Lower leg skin (tissue), 4 donors: ENCODE data around the gene ELL. TPM values are rescaled to one million over a fixed set of nuclear protein-coding genes. Genes with fewer than 3 reads are reported as not detected.

ENCODE experiments used
- DNase-seq, 2 donors: peaks; one replicate each; pipeline ENCODE4 v3.0.0-alpha.2; 2019; ENCODE audit warnings: low spot score in 2 of 2
- H3K4me3 ChIP-seq: fragments of 200-600 bp; sonication (generic); 2 replicates; pipeline ENCODE4 v1.5.1; 2017; ENCODE audit warnings: mild to moderate bottlenecking, low read depth; ENCODE audit not compliant: poor library complexity, severe bottlenecking
- POLR2A ChIP-seq, 2 donors: fragments of 450-650 bp; IDR thresholded peaks; one replicate each; pipeline ENCODE4 v1.6.1; 2016 to 2017; ENCODE audit warnings: antibody characterized with exemption in 2 of 2, mild to moderate bottlenecking in 1 of 2, moderate library complexity in 1 of 2
- WGBS, 2 donors: methylation state at CpG; one replicate each; pipeline ENCODE4 v1.1.5; 2018; 5-methylcytosine and 5-hydroxymethylcytosine counted together
- intact Hi-C: fragments of 100-400 bp; cut with DNase I; formaldehyde crosslinking; loops from one replicate; pipeline ENCODE4 v1.15.0; 2023; ENCODE audit warnings: low total_unique reads
- total RNA-seq, 4 donors: library from RNA; depleted of rRNA; stranded (reverse); fragments of >200 nt; gene quantifications; one replicate each; pipeline ENCODE4 v1.1.0, GENCODE V29; 2016
- TF ChIP-seq, protein P1 (sequence below), 3 donors: fragments of 450-650 bp; IDR thresholded peaks; one replicate each; pipeline ENCODE4 v1.5.1; 2016; ENCODE audit warnings: antibody characterized with exemption in 3 of 3, mild to moderate bottlenecking in 3 of 3, moderate library complexity in 2 of 3

The ELL gene
- total RNA-seq, 4 donors from 2014 or later: 21.5 to 37.9 (median 24.8) TPM

DNA sequence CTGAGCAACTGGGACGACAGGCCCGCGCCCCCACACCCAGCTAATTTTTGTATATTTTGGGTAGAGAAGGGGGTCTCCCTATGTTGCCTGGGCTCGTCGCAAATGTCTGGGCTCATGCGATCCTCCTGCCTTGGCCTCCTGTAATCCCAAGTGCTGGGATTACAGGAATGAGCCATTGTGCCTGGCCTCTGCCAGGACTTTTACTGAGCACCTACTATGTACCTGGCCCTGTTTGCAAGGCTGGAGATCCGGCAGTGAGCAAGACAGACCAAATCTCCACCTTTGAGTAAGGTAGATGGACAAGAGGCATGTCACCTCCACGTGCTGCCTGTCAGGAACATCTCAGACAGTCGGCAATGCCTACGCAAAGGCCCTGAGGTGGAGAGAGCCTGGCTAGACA lies 14.6 kb upstream of the ELL start:
- intact Hi-C loops: no loop called here
- H3K4me3 ChIP-seq: no peak overlapping the region
- WGBS, 2 donors: 95% methylated on average over 10 of the region's 10 CpGs
- no peak for DNase-seq
- TF ChIP-seq, protein P1, sequence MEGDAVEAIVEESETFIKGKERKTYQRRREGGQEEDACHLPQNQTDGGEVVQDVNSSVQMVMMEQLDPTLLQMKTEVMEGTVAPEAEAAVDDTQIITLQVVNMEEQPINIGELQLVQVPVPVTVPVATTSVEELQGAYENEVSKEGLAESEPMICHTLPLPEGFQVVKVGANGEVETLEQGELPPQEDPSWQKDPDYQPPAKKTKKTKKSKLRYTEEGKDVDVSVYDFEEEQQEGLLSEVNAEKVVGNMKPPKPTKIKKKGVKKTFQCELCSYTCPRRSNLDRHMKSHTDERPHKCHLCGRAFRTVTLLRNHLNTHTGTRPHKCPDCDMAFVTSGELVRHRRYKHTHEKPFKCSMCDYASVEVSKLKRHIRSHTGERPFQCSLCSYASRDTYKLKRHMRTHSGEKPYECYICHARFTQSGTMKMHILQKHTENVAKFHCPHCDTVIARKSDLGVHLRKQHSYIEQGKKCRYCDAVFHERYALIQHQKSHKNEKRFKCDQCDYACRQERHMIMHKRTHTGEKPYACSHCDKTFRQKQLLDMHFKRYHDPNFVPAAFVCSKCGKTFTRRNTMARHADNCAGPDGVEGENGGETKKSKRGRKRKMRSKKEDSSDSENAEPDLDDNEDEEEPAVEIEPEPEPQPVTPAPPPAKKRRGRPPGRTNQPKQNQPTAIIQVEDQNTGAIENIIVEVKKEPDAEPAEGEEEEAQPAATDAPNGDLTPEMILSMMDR (IDR thresholded peaks at IDR 0.05): no peak
- no peak for TF ChIP-seq POLR2A (IDR thresholded peaks at IDR 0.05)

DNA sequence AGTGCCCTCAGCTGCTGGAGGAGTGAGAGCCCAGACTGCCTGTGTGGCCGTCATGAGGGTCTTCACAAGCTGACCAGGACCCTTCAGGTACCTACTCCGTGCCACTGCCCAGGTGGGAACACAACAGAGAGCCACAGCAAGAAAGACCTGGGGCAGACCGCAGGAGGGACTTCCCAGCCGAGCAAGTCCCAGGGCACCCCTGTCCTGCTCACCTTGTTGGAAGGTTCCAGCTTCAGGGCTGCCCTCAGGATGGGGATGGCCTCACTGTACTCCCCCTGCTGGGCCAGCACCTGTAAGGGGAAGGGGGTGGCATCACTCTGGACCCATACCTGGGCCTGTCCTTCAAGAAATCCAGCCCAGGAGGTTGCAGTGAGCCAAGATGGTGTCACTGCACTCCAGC lies 11.2 kb upstream of the ELL start:
- no peak for TF ChIP-seq POLR2A (IDR thresholded peaks at IDR 0.05)
- TF ChIP-seq, protein P1 (IDR thresholded peaks at IDR 0.05): no peak
- no peak for DNase-seq
- WGBS, 2 donors: 87 to 92% methylated on average over 4 of the region's 4 CpGs
- no peak overlapping the region for H3K4me3 ChIP-seq
- intact Hi-C loops: no loop called here

GRCh38 chr19:18532168-18532890 lies 10.5 kb upstream of the ELL start:
- TF ChIP-seq, protein P1 (IDR thresholded peaks at IDR 0.05): no peak
- no peak for TF ChIP-seq POLR2A (IDR thresholded peaks at IDR 0.05)
- DNase-seq: no peak
- 94% methylated on average over 21 to 22 of the region's 22 CpGs for WGBS, 2 donors
- no peak overlapping the region for H3K4me3 ChIP-seq
- intact Hi-C loops: no loop called here

GRCh38 chr19:18531485-18531884 lies 9.6 kb upstream of the ELL start:
- TF ChIP-seq, protein P1 (IDR thresholded peaks at IDR 0.05): no peak
- TF ChIP-seq POLR2A (IDR thresholded peaks at IDR 0.05): no peak
- no peak for DNase-seq
- no peak overlapping the region for H3K4me3 ChIP-seq
- intact Hi-C loops: no loop called here
- WGBS, 2 donors: 96 to 99% methylated on average over 9 of the region's 9 CpGs

DNA sequence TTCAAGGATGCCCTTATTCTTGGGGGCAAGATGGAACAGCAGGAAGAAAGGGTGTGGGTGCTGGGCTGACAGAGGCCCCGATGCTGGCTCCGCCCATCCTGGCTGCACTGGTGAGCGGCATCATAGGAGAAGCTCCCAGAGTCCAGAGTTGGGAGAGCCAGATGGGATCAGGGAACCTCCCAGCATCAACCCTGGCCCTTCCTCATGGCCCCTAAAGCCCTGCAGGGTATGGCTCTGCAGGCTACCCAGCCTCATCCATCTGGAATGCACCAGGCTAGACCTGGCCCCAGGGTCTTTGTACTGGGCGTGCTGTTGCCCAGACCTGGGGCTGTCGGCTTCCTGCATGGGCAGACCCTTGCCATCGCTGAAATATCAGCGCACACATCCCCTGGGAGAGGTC lies 7.9 kb upstream of the ELL start:
- no peak for DNase-seq
- intact Hi-C loops: no loop called here
- WGBS, 2 donors: 71 to 76% methylated on average over 7 of the region's 7 CpGs
- TF ChIP-seq, protein P1 (IDR thresholded peaks at IDR 0.05): no peak
- no peak for TF ChIP-seq POLR2A (IDR thresholded peaks at IDR 0.05)
- no peak overlapping the region for H3K4me3 ChIP-seq

DNA sequence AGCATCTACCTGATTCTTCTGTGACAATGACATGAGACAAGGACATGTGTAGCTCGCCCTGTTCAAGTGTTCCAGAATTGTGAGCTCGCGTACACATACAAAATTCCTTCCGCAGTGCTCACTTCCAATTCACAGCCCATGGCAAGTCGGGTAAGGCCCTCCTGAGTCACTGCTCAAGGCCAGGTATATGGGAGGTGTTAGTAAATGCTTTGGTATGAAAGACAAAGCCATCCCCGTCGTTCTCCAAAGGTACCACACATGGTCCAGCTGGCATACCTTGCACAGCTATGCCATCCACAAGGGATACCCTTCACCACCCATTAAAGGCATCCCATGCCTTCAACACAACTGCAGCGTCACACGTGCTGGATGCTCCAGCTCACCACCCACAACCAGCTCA lies 4.4 kb upstream of the ELL start:
- intact Hi-C loops: no loop called here
- H3K4me3 ChIP-seq: no peak overlapping the region
- DNase-seq: no peak
- WGBS, 2 donors: 74 to 84% methylated on average over 9 of the region's 9 CpGs
- no peak for TF ChIP-seq POLR2A (IDR thresholded peaks at IDR 0.05)
- TF ChIP-seq, protein P1 (IDR thresholded peaks at IDR 0.05): no peak
